Tibial artery (tissue), 4 donors: ENCODE results near the gene CNOT1.
"Not testable (repeated sequence)": the region's sequence is repeated elsewhere in the genome, so short reads cannot be mapped to it uniquely, and the experiment has no call there.

Source experiments
- DNase-seq, 2 donors: peaks; one replicate each; pipeline ENCODE4 v3.0.0-alpha.2; 2019
- H3K27ac ChIP-seq, 2 donors: fragments of 200-600 bp; sonication (generic) in 1 of 2; 1 replicate in 1 of 2; 2 replicates in 1 of 2; pipeline ENCODE4 v1.5.1; 2018 to 2019; ENCODE audit warnings: mild to moderate bottlenecking in 1 of 2
- H3K27me3 ChIP-seq, 2 donors: fragments of 200-600 bp; sonication (generic) in 1 of 2; one replicate each; pipeline versions ENCODE4 v1.5.1 to v1.6.0; 2016 to 2019
- H3K36me3 ChIP-seq, 3 donors: fragments of 200-600 bp; sonication (generic) in 2 of 3; one replicate each; pipeline ENCODE4 v1.5.1; 2016 to 2019; ENCODE audit warnings: mild to moderate bottlenecking in 2 of 3
- H3K4me1 ChIP-seq, 4 donors: fragments of 200-600 bp; sonication (generic) in 2 of 4; 1 replicate in 3 of 4; 2 replicates in 1 of 4; pipeline ENCODE4 v1.5.1; 2016 to 2019
- H3K4me3 ChIP-seq, 2 donors: fragments of 200-600 bp; sonication (generic) in 1 of 2; 1 replicate in 1 of 2; 2 replicates in 1 of 2; pipeline ENCODE4 v1.5.1; 2018 to 2019; ENCODE audit warnings: mild to moderate bottlenecking in 2 of 2
- H3K9me3 ChIP-seq, 3 donors: fragments of 200-600 bp; sonication (generic) in 1 of 3; one replicate each; pipeline ENCODE4 v1.5.1; 2016 to 2019
- intact Hi-C: fragments of 100-400 bp; cut with DNase I; formaldehyde crosslinking; loops from one replicate; pipeline ENCODE4 v1.15.0; 2023; ENCODE audit warnings: low total_unique reads
- TF ChIP-seq, protein P1 (sequence below), 2 experiments: fragments of 200-600 bp in 1 of 2; fragments of 450-650 bp in 1 of 2; IDR thresholded peaks; one replicate each; pipeline ENCODE4 v1.5.1; 2017 to 2019; ENCODE audit warnings: antibody characterized with exemption in 2 of 2, mild to moderate bottlenecking in 1 of 2, moderate library complexity in 1 of 2

Gene CNOT1

DNA sequence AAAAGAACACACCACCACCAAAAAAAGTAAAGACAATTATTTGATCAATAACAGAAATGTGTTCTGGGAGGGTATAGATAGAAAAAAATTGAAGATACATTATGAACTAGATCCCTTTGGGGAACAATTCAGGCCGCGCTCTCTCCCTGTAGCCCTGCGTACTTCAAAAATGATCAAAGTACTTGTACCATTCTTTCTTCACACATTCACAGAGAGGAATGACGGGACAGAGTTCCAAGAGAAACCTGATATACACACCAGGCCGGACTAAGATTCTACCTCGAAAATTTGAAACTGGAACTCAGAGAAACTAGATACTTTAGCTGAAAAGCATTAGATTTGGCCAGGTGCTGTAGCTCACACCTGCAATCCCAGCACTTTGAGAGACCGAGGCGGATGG is 50.0 kb downstream of the CNOT1 start:
- intact Hi-C loops, result loop anchor here (5.0 kb wide), 1 partner anchor 47 kb away; no protein-coding TSS in a partner anchor
- DNase-seq, result no peak
- no peak overlapping the region for H3K27ac ChIP-seq
- no peaks in the 10 kb centered on the region for H3K27me3 ChIP-seq
- H3K4me3 ChIP-seq, result no peak overlapping the region
- H3K4me1 ChIP-seq, result no peaks in the 10 kb centered on the region
- no peaks in the 10 kb centered on the region for H3K9me3 ChIP-seq
- TF ChIP-seq, protein P1, sequence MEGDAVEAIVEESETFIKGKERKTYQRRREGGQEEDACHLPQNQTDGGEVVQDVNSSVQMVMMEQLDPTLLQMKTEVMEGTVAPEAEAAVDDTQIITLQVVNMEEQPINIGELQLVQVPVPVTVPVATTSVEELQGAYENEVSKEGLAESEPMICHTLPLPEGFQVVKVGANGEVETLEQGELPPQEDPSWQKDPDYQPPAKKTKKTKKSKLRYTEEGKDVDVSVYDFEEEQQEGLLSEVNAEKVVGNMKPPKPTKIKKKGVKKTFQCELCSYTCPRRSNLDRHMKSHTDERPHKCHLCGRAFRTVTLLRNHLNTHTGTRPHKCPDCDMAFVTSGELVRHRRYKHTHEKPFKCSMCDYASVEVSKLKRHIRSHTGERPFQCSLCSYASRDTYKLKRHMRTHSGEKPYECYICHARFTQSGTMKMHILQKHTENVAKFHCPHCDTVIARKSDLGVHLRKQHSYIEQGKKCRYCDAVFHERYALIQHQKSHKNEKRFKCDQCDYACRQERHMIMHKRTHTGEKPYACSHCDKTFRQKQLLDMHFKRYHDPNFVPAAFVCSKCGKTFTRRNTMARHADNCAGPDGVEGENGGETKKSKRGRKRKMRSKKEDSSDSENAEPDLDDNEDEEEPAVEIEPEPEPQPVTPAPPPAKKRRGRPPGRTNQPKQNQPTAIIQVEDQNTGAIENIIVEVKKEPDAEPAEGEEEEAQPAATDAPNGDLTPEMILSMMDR (IDR thresholded peaks at IDR 0.05), result no peak
- H3K36me3 ChIP-seq, result peaks cover 90 to 99% (median 96%) of the 10 kb centered on the region in 3 donors

DNA sequence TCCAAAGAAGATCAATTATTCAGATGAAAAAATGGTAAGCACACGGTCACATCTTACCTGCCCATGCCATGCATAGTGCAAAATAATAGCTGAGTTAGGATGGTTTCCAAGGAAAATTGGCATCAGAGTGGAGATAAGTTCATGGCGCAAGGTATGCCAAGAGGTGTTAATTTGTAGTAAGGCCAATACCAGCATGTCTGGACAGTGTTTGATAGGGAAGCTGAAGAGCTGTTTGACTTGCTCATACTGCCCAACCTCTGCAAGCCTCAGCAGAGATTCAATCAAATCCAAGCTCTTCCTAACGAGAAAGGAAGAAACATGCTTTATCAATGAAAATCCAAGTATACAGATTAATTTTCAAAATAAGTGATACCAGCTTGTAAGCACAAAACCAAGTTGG is 51.0 kb downstream of the CNOT1 start:
- intact Hi-C loops, result loop anchor here (5.0 kb wide), 1 partner anchor 46 kb away; no protein-coding TSS in a partner anchor
- no peaks in the 10 kb centered on the region for H3K27me3 ChIP-seq

DNA sequence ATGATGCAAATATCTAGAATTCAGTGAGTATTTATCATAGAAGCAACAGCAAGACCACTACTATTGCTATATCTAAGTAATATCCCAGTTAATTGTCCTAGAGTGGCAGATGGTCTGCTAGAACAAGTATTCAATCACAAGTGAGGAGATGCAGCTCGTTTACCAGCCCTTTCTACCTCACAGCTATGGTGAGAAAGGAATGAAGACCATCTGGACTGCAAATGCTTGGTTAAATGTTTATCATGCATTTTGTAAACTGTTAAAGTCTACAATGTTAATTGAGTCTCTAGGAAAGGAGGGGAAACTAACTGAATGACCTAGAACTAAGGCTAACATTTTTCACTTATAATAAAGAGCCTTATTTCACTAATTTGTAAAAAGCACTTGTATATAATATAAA is 52.5 kb downstream of the CNOT1 start:
- H3K36me3 ChIP-seq, result peaks cover 87 to 99% (median 98%) of the 10 kb centered on the region in 3 donors
- no peaks in the 10 kb centered on the region for H3K9me3 ChIP-seq
- TF ChIP-seq, protein P1 (IDR thresholded peaks at IDR 0.05), result no peak
- H3K4me1 ChIP-seq, result no peaks in the 10 kb centered on the region
- H3K27ac ChIP-seq, result no peak overlapping the region
- H3K27me3 ChIP-seq, result no peaks in the 10 kb centered on the region
- intact Hi-C loops, result loop anchor here (5.0 kb wide), 1 partner anchor 45 kb away; no protein-coding TSS in a partner anchor
- DNase-seq, result no peak
- H3K4me3 ChIP-seq, result no peak overlapping the region

More for the DNA sequence above, 51.0 kb downstream of the CNOT1 start:
- H3K4me3 ChIP-seq, result no peak overlapping the region
- no peak for DNase-seq
- H3K27ac ChIP-seq, result no peak overlapping the region
- no peaks in the 10 kb centered on the region for H3K9me3 ChIP-seq
- H3K4me1 ChIP-seq, result no peaks in the 10 kb centered on the region
- H3K36me3 ChIP-seq, result peaks cover 91 to 99% (median 97%) of the 10 kb centered on the region in 3 donors
- TF ChIP-seq, protein P1 (IDR thresholded peaks at IDR 0.05), result no peak

DNA sequence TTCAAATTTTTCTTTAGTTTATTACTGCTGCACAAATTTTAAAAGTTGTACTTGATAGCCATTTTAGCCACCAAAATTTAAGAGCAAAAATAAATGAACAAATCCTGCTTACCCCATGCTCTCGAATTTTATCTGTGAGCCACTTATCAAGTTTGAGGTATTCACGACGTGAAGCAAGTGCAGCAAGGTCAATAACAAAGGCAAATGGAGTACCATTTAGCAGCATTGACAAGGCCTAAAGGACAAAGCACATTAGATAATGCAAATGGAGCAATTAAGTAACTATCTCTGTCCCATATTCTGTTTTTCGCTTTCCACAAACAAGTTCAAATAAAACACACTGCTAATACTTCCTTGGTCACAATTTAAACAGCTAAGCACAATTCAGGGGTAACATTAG is 54.7 kb downstream of the CNOT1 start:
- H3K36me3 ChIP-seq, result peaks cover 87 to 96% (median 94%) of the 10 kb centered on the region in 3 donors
- no peaks in the 10 kb centered on the region for H3K9me3 ChIP-seq
- no peak overlapping the region for H3K27ac ChIP-seq
- H3K4me1 ChIP-seq, result no peaks in the 10 kb centered on the region
- no peak for DNase-seq
- intact Hi-C loops, result loop anchor here (5.0 kb wide), 1 partner anchor 43 kb away; no protein-coding TSS in a partner anchor
- no peak overlapping the region for H3K4me3 ChIP-seq
- TF ChIP-seq, protein P1 (IDR thresholded peaks at IDR 0.05), result no peak
- H3K27me3 ChIP-seq, result no peaks in the 10 kb centered on the region

DNA sequence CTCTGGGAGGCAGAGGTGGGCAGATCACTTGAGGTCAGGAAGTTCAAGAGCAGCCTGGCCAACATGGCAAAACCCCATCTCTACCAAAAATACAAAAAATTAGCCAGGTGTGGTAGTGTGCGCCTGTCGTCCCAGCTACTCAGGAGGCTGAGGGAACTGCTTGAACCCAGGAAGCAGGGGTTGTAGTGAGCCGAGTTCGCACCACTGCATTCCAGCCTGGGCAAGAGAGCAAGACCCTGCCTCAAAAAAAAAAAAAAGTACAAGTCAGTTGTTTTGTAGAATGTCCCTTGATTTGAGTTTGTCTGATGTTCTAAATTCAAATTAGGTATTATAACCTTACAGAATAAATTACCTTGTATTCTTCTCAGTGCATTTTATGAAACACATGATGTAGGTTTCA is 63.9 kb downstream of the CNOT1 start:
- H3K9me3 ChIP-seq, H3K27me3 ChIP-seq, H3K27ac ChIP-seq, H3K4me1 ChIP-seq, H3K4me3 ChIP-seq, intact Hi-C loops, DNase-seq: not testable (repeated sequence)
- peaks cover 35 to 87% (median 46%) of the 10 kb centered on the region in 3 donors for H3K36me3 ChIP-seq

DNA sequence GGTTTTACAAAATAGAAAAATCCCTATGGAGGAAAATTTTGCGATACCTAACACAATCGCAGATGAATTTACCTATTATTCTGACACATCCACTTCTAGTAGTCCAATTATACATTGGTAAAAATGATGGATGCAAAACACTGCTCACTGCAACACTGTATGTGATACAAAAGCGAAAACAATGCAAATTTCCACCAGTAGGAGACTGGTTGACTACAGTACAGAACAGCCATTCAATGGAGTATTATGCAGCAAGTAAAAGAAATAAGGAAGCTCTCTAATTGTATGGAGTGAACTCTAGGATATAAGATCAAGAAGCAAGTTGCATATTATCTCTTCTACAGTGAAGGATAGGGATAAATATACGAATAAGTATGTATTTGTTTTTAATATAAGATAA is 65.9 kb downstream of the CNOT1 start:
- Histone ChIP-seq H3K4me1 (no peaks in the 10 kb centered on the region), H3K27ac (no peak overlapping the region), H3K27me3 (no peaks in the 10 kb centered on the region), H3K4me3 (no peak overlapping the region), H3K36me3 (peaks cover 35 to 91% (median 40%) of the 10 kb centered on the region in 3 donors), H3K9me3 (no peaks in the 10 kb centered on the region)
- TF ChIP-seq, protein P1 (IDR thresholded peaks at IDR 0.05), result no peak
- no peak for DNase-seq
- intact Hi-C loops, result no loop called here
